Ammon's horn (tissue), 1 donor: ENCODE measurements around the gene RASGRF2.
A peak's percentile ranks its signal among the peaks of the same experiment; 100 is the strongest.

Experiments
- DNase-seq: peaks from one replicate; pipeline ENCODE4 v3.0.0-alpha.2; 2016; ENCODE audit warnings: low spot score

The RASGRF2 gene

DNA sequence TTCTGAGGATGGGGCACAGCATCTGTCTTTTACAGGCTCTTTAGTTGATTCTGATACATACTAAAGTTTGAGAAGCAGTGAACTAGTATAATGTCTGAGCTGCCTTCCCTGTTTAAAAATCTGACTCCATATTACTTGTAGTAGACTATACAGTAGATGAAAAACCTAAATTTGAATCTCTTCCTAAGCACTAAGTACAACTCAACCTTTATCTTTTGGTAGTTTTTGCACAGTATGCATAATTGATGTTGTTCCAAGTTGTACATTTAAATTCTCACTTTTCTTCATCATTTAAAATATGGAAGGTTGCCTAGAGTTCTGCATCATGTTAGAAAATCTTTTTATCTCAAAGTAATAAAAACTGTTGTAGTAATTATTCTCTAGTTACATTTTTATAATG, 174.4 kb downstream of the RASGRF2 start:
- no peak for DNase-seq

- no peak for DNase-seq
Measured at GRCh38 chr5:81136557-81136956, 176.4 kb downstream of the RASGRF2 start.

GRCh38 chr5:81137833-81138232, 177.7 kb downstream of the RASGRF2 start:
- no peak for DNase-seq

DNA sequence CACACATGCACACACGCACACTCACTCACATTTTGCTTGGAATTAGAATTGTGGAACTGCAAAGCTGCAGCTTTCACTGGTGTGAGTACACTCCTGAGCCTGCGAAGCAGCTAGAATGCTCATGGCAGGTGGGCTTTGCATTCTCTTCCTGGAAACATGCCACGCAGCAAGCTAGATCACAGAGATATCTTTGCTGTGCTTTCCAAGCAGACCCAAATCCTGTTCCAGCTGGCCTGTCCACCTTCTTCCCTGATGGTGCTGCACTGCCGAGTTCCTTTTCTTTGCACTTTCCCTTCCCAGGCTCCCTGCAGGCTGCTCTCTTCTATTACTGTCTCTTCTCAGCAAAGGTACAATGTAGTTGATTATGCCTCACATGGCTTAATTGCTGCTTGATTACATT, 180.3 kb downstream of the RASGRF2 start:
- no peak for DNase-seq

GRCh38 chr5:81140943-81141342, 180.8 kb downstream of the RASGRF2 start:
- DNase-seq: no peak

GRCh38 chr5:81142108-81142507, 181.9 kb downstream of the RASGRF2 start:
- DNase-seq: no peak

GRCh38 chr5:81145329-81145935, 185.3 kb downstream of the RASGRF2 start:
- no peak for DNase-seq

GRCh38 chr5:81146031-81146430, 185.9 kb downstream of the RASGRF2 start:
- no peak for DNase-seq

- DNase-seq: peak; percentile 19
Measured at GRCh38 chr5:81147011-81147885, 187.1 kb downstream of the RASGRF2 start.

GRCh38 chr5:81147886-81148571, 187.9 kb downstream of the RASGRF2 start:
- no peak for DNase-seq

DNA sequence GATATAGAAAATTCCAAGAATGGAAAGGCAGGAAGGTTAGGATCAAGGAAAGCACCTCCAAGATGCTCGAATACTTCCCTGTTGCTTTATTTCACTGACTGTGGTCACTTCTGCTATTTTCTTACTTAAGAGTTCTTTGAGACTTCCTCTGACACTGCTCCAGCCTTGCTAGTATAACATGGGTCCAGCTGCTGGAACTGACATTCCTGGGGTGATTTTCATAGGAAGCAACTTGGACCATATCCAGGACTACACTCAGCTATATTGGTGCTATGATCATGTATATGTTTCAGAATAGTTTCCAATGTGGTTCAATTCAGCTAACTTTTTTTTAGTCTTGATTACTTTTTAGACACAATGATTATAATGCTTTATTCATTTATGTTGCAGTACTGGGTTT, 191.4 kb downstream of the RASGRF2 start:
- no peak for DNase-seq

- DNase-seq: no peak
Measured at GRCh38 chr5:81154725-81155124, 194.6 kb downstream of the RASGRF2 start.

GRCh38 chr5:81156732-81157131, 196.6 kb downstream of the RASGRF2 start:
- no peak for DNase-seq

GRCh38 chr5:81161012-81161601, 200.9 kb downstream of the RASGRF2 start:
- DNase-seq: no peak

GRCh38 chr5:81162501-81162900, 202.3 kb downstream of the RASGRF2 start:
- DNase-seq: no peak

- DNase-seq: no peak
Measured at GRCh38 chr5:81163651-81164050, 203.5 kb downstream of the RASGRF2 start.

- DNase-seq: no peak
Measured at GRCh38 chr5:81164476-81164875, 204.3 kb downstream of the RASGRF2 start.

DNA sequence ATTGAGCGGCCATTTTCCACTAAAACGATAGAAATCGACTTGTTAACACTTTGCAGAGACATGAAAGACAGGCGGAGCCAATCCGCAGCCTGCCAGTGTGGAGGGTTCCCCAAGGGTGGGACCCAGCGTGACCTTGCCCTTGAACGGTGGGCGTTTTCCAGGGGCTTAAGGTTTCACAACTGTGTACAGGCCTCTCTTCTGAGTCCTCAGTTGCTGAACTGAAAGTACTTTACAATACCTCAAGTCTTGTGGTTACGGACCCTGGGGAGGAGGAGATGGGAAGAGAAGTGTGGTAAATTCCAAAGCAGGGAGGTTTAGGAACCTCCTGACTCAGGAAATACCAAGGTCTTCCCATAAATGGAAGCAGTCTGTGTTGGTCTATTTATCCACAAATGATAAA, 204.8 kb downstream of the RASGRF2 start:
- DNase-seq: no peak

GRCh38 chr5:81165493-81166119, 205.4 kb downstream of the RASGRF2 start:
- peak; percentile 63 for DNase-seq

DNA sequence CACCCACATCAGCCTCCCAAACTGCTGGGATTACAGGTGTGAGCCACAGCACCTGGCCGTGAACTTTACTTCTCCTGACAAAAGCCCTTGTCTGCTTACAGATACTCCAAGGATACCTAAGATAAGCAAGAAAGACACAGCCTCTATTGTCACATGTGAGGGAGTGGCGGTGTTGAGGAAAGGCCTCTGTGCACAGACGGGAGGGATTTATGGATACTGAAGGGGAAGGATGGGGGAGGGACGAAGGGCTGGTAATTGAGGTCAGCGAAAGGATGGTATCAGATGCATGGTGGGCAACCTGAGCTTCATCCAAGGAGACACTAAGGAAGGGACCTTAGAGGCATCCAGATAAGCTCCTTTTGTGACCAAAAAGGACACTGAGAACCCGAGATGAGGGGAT, 206.3 kb downstream of the RASGRF2 start:
- no peak for DNase-seq

DNA sequence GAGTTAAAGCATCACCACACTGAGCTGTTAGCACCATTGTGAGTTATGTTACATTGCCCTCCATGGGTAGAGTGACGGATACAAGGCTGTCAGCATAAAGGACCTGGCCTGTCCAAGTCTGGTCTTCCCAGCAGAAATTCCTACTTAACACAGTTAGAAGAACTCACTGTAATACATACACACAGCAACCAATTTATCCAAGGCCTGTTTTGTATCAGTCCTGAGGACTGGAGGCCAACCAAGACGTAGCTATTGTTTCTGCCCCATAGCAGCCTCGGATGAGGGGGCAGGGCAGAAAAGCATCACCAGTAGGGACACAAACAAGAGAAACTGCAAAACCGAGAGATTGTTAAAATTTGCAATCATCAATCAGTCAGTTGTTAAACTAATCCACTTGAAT, 206.9 kb downstream of the RASGRF2 start:
- no peak for DNase-seq

DNA sequence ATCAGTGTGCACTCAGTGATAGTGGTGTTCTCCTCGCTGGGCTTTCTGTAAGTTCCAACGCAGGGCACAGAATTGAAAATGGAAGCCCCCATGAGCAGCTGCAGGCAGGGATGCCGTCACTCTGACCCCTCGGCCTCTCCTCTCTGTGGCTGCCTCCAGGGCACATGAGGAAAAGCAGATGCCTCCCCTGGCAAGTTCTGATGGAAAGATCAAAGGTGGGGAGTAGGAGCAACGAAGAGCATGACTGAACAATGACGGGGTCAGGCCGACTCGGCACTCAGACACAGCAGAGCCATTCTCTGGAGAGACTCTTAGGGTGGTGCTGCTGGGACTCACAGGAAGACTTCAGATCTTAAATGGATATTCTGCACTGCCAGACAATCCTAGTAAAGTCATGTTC, 207.4 kb downstream of the RASGRF2 start:
- DNase-seq: no peak
